H9 (cell line): ENCODE measurements around the gene DENND1A. TPM values are rescaled to one million over a fixed set of nuclear protein-coding genes. Genes with fewer than 3 reads are reported as not detected.
"Not testable (repeated sequence)": the region's sequence is repeated elsewhere in the genome, so short reads cannot be mapped to it uniquely, and the experiment has no call there.

Experiments used
- DNase-seq: peaks from one replicate; pipeline ENCODE4 v3.0.0-alpha.2; 2017
- H2AFZ ChIP-seq: one replicate; pipeline ENCODE4 v1.6.1; 2013; ENCODE audit warnings: mild to moderate bottlenecking, low read length, control low read depth, moderate library complexity
- H2AK5ac ChIP-seq: 2 replicates; pipeline ENCODE4 v1.6.1; 2013; ENCODE audit warnings: low read length, control low read depth, mixed read lengths; ENCODE audit not compliant: insufficient read length
- H2BK120ac ChIP-seq: one replicate; pipeline ENCODE4 v1.6.1; 2013; ENCODE audit warnings: low read depth, mild to moderate bottlenecking, low read length, control low read depth, inconsistent platforms; ENCODE audit not compliant: poor library complexity, severe bottlenecking
- H2BK12ac ChIP-seq: 2 replicates; pipeline ENCODE4 v1.6.1; 2013; ENCODE audit warnings: low read length, control low read depth, mixed read lengths, low read depth; ENCODE audit not compliant: insufficient read length
- H2BK15ac ChIP-seq: 2 replicates; pipeline ENCODE4 v1.6.1; 2013; ENCODE audit warnings: low read depth, low read length, control low read depth
- H2BK20ac ChIP-seq: one replicate; pipeline ENCODE4 v1.6.1; 2013; ENCODE audit warnings: low read depth, mild to moderate bottlenecking, low read length, control low read depth, inconsistent platforms; ENCODE audit not compliant: poor library complexity, severe bottlenecking
- H2BK5ac ChIP-seq: 2 replicates; pipeline ENCODE4 v1.6.1; 2013; ENCODE audit warnings: low read length, control low read depth, mixed read lengths; ENCODE audit not compliant: insufficient read length
- H3K14ac ChIP-seq: 2 replicates; pipeline ENCODE4 v1.6.1; 2013; ENCODE audit warnings: low read length, control low read depth; ENCODE audit not compliant: insufficient read depth
- H3K18ac ChIP-seq: 2 replicates; pipeline ENCODE4 v1.6.1; 2013; ENCODE audit warnings: low read depth, mild to moderate bottlenecking, mixed read lengths, low read length, control low read depth; ENCODE audit not compliant: insufficient read length
- H3K23ac ChIP-seq: 2 replicates; pipeline ENCODE4 v1.6.1; 2013; ENCODE audit warnings: low read length, control low read depth, mixed read lengths, low read depth; ENCODE audit not compliant: insufficient read length
- H3K23me2 ChIP-seq: 2 replicates; pipeline ENCODE4 v1.6.1; 2013; ENCODE audit warnings: low read depth, mild to moderate bottlenecking, mixed read lengths, low read length, control low read depth; ENCODE audit not compliant: insufficient read length, poor library complexity, severe bottlenecking
- H3K27ac ChIP-seq: 2 replicates; pipeline ENCODE4 v1.5.1; 2013; ENCODE audit warnings: low read length, control low read depth, mixed read lengths, low read depth; ENCODE audit not compliant: insufficient read length
- H3K27me3 ChIP-seq: 2 replicates; pipeline ENCODE4 v1.6.1; 2013; ENCODE audit warnings: low read length, control low read depth, inconsistent platforms; ENCODE audit not compliant: insufficient read depth
- H3K4ac ChIP-seq: 2 replicates; pipeline ENCODE4 v1.6.1; 2013; ENCODE audit warnings: low read depth, mild to moderate bottlenecking, control low read depth, inconsistent platforms, low read length, moderate library complexity
- H3K4me1 ChIP-seq: 2 replicates; pipeline ENCODE4 v1.6.1; 2013; ENCODE audit warnings: low read length, control low read depth, inconsistent platforms; ENCODE audit not compliant: insufficient read depth
- H3K4me2 ChIP-seq: 2 replicates; pipeline ENCODE4 v1.6.1; 2013; ENCODE audit warnings: low read length, control low read depth, mixed read lengths; ENCODE audit not compliant: insufficient read length, insufficient read depth
- H3K56ac ChIP-seq: 2 replicates; pipeline ENCODE4 v1.6.1; 2013; ENCODE audit warnings: low read depth, mild to moderate bottlenecking, mixed read lengths, low read length, control low read depth; ENCODE audit not compliant: insufficient read length
- H3K79me1 ChIP-seq: 2 replicates; pipeline ENCODE4 v1.6.1; 2013; ENCODE audit warnings: low read depth, mild to moderate bottlenecking, moderate library complexity, low read length, control low read depth, inconsistent platforms; ENCODE audit not compliant: insufficient read depth, poor library complexity, severe bottlenecking
- H3K79me2 ChIP-seq: 2 replicates; pipeline ENCODE4 v1.6.1; 2013; ENCODE audit warnings: low read length, control low read depth, inconsistent platforms; ENCODE audit not compliant: insufficient read depth
- H3K9ac ChIP-seq: 2 replicates; pipeline ENCODE4 v1.6.1; 2013; ENCODE audit warnings: low read length, control low read depth, mixed read lengths; ENCODE audit not compliant: insufficient read length; ENCODE audit errors: extremely low read depth
- H3K9me3 ChIP-seq: one replicate; pipeline ENCODE4 v1.6.1; 2013; ENCODE audit warnings: low read depth, low read length, inconsistent platforms; ENCODE audit not compliant: control insufficient read depth
- H3T11ph ChIP-seq: one replicate; pipeline ENCODE4 v1.6.1; 2013; ENCODE audit warnings: mild to moderate bottlenecking, low read length, control low read depth, inconsistent platforms
- H4K20me1 ChIP-seq: one replicate; pipeline ENCODE4 v1.6.1; 2013; ENCODE audit not compliant: control insufficient read depth, insufficient read length, insufficient read depth
- H4K5ac ChIP-seq: 2 replicates; pipeline ENCODE4 v1.6.1; 2013; ENCODE audit warnings: low read depth, mild to moderate bottlenecking, mixed read lengths, low read length, control low read depth; ENCODE audit not compliant: insufficient read length
- H4K8ac ChIP-seq: replicated peaks from 2 replicates; pipeline ENCODE4 v1.6.1; 2013; ENCODE audit warnings: low read length, control low read depth, mixed read lengths, low read depth; ENCODE audit not compliant: insufficient read length
- H4K91ac ChIP-seq: 2 replicates; pipeline ENCODE4 v1.6.1; 2013; ENCODE audit warnings: low read depth, mild to moderate bottlenecking, moderate library complexity, mixed read lengths, low read length, control low read depth; ENCODE audit not compliant: insufficient read length
- H3K27ac Mint-ChIP-seq, 3 experiments: 2 replicates in 2 of 3; 3 replicates in 1 of 3; pipeline ENCODE4 v1.8.0; 2020 to 2021; ENCODE audit warnings: mixed read lengths in 3 of 3, mild to moderate bottlenecking in 1 of 3, moderate library complexity in 1 of 3
- H3K27me3 Mint-ChIP-seq: 2 replicates; pipeline ENCODE4 v1.8.0; 2021; ENCODE audit warnings: low read depth, mild to moderate bottlenecking, moderate library complexity, mixed read lengths
- H3K36me3 Mint-ChIP-seq, 3 experiments: 2 replicates in 2 of 3; 3 replicates in 1 of 3; pipeline ENCODE4 v1.8.0; 2020 to 2021; ENCODE audit warnings: low read depth in 3 of 3, mixed read lengths in 3 of 3; ENCODE audit not compliant: insufficient read depth in 1 of 3
- H3K4me1 Mint-ChIP-seq, 2 experiments: 2 replicates each; pipeline ENCODE4 v1.8.0; 2020; ENCODE audit warnings: mixed read lengths in 2 of 2
- H3K4me3 Mint-ChIP-seq, 2 experiments: 2 replicates in 1 of 2; 3 replicates in 1 of 2; pipeline ENCODE4 v1.8.0; 2020 to 2021; ENCODE audit warnings: mild to moderate bottlenecking in 2 of 2, mixed read lengths in 2 of 2, moderate library complexity in 1 of 2
- H3K9me3 Mint-ChIP-seq, 2 experiments: 2 replicates in 1 of 2; 3 replicates in 1 of 2; pipeline ENCODE4 v1.8.0; 2020; ENCODE audit warnings: mild to moderate bottlenecking in 2 of 2, mixed read lengths in 2 of 2, moderate library complexity in 1 of 2
- WGBS: extraction: QIAGEN DNeasy Blood & Tissue Kit; methylation state at CpG from one replicate; pipeline ENCODE4 v1.1.7; 2013; ENCODE audit warnings: missing lambda C conversion rate, low lambda C conversion rate, mixed read lengths; ENCODE audit not compliant: insufficient read length; ENCODE audit errors: extremely low coverage; 5-methylcytosine and 5-hydroxymethylcytosine counted together
- total RNA-seq: library from RNA; stranded (reverse); gene quantifications from 2 replicates; pipeline ENCODE4 v1.2.1, GENCODE V29; 2021

Gene DENND1A
- total RNA-seq, 1 experiment from 2014 or later, result 20.4 TPM

DNA sequence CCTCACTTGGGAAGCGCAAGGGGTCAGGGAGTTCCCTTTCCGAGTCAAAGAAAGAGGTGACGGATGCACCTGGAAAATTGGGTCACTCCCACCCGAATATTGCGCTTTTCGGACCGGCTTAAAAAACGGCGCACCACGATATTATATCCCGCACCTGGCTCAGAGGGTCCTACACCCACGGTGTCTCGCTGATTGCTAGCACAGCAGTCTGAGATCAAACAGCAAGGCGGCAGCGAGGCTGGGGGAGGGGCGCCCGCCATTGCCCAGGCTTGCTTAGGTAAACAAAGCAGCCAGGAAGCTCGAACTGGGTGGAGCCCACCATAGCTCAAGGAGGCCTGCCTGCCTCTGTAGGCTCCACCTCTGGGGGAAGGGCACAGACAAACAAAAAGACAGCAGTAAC is 26.4 kb downstream of the DENND1A start:
- H2BK20ac ChIP-seq, H4K5ac ChIP-seq, H3K27me3 Mint-ChIP-seq, H3K4me3 Mint-ChIP-seq, H3K23me2 ChIP-seq, H3K27ac Mint-ChIP-seq, H3K4me2 ChIP-seq, H3K4ac ChIP-seq, H2BK15ac ChIP-seq, H3K23ac ChIP-seq, H3K14ac ChIP-seq, H4K20me1 ChIP-seq, H3K9ac ChIP-seq, H2BK5ac ChIP-seq, H2AFZ ChIP-seq, H2AK5ac ChIP-seq, H3K27ac ChIP-seq, H2BK12ac ChIP-seq, H3K9me3 ChIP-seq, H4K91ac ChIP-seq, H3K18ac ChIP-seq, H3K4me1 ChIP-seq, H3K79me2 ChIP-seq, H3K56ac ChIP-seq, DNase-seq, H2BK120ac ChIP-seq, H3K79me1 ChIP-seq, H4K8ac ChIP-seq, H3K27me3 ChIP-seq, H3T11ph ChIP-seq: not testable (repeated sequence)
- Mint-ChIP-seq H3K4me1 (peaks cover 7 to 12% of the 10 kb centered on the region in 2 experiments), H3K36me3 (peaks cover 11 to 24% (median 16%) of the 10 kb centered on the region in 3 experiments), H3K9me3 (peaks cover 13 to 23% of the 10 kb centered on the region in 2 experiments)
- no CpG with 5 or more reads among the region's 18 CpGs for WGBS
